VCaP (cell line): ENCODE measurements around the gene GPAT2.
"Not testable (repeated sequence)": the region's sequence is repeated elsewhere in the genome, so short reads cannot be mapped to it uniquely, and the experiment has no call there.

Experiments used
- H3K27ac ChIP-seq: fragments of 450-650 bp; 2 replicates; pipeline ENCODE4 v1.5.1; 2017
- CTCF ChIP-seq: fragments of 450-650 bp; conservative IDR thresholded peaks from 2 replicates; pipeline ENCODE4 v1.5.1; 2017; ENCODE audit warnings: mild to moderate bottlenecking, moderate library complexity

Gene GPAT2

GRCh38 chr2:96065381-96065930, 30.7 kb upstream of the GPAT2 start:
- no peak for TF ChIP-seq CTCF

GRCh38 chr2:96064760-96065159, 30.0 kb upstream of the GPAT2 start:
- not testable (repeated sequence) for H3K27ac ChIP-seq

More at GRCh38 chr2:96065381-96065930, 30.7 kb upstream of the GPAT2 start:
- no peak overlapping the region for H3K27ac ChIP-seq

- not testable (repeated sequence) for H3K27ac ChIP-seq
These were observed 29.4 kb upstream of the GPAT2 start for GRCh38 chr2:96064047-96064675.

GRCh38 chr2:96063116-96063899, 28.6 kb upstream of the GPAT2 start:
- H3K27ac ChIP-seq = not testable (repeated sequence)

- not testable (repeated sequence) for H3K27ac ChIP-seq
These were observed 27.8 kb upstream of the GPAT2 start for GRCh38 chr2:96062483-96062882.

GRCh38 chr2:96061901-96062300, 27.2 kb upstream of the GPAT2 start:
- not testable (repeated sequence) for H3K27ac ChIP-seq

- H3K27ac ChIP-seq = not testable (repeated sequence)
These were observed 26.6 kb upstream of the GPAT2 start for GRCh38 chr2:96061197-96061817.

GRCh38 chr2:96060325-96060724, 25.6 kb upstream of the GPAT2 start:
- not testable (repeated sequence) for H3K27ac ChIP-seq

GRCh38 chr2:96059443-96059842, 24.7 kb upstream of the GPAT2 start:
- H3K27ac ChIP-seq = not testable (repeated sequence)

GRCh38 chr2:96055830-96056229, 21.1 kb upstream of the GPAT2 start:
- H3K27ac ChIP-seq = not testable (repeated sequence)

GRCh38 chr2:96054537-96054936, 19.8 kb upstream of the GPAT2 start:
- H3K27ac ChIP-seq = not testable (repeated sequence)

- not testable (repeated sequence) for H3K27ac ChIP-seq
These were observed 18.7 kb upstream of the GPAT2 start for GRCh38 chr2:96053385-96053784.

- H3K27ac ChIP-seq = not testable (repeated sequence)
These were observed 17.9 kb upstream of the GPAT2 start for GRCh38 chr2:96052632-96053031.

- not testable (repeated sequence) for H3K27ac ChIP-seq
These were observed 15.2 kb upstream of the GPAT2 start for GRCh38 chr2:96049917-96050262.

GRCh38 chr2:96049049-96049916, 14.6 kb upstream of the GPAT2 start:
- not testable (repeated sequence) for H3K27ac ChIP-seq

GRCh38 chr2:96035554-96035953, 838 bp upstream of the GPAT2 start:
- H3K27ac ChIP-seq = not testable (repeated sequence)

- H3K27ac ChIP-seq = not testable (repeated sequence)
These were observed 719 bp downstream of the GPAT2 start for GRCh38 chr2:96033997-96034396.

- H3K27ac ChIP-seq = not testable (repeated sequence)
These were observed 6.9 kb downstream of the GPAT2 start for GRCh38 chr2:96027725-96028325.

- H3K27ac ChIP-seq = not testable (repeated sequence)
These were observed 9.0 kb downstream of the GPAT2 start for GRCh38 chr2:96025755-96026154.
